ENCODE data around the gene AFF3.
A peak's percentile ranks its signal among the peaks of the same experiment; 100 is the strongest.

The AFF3 gene

DNA sequence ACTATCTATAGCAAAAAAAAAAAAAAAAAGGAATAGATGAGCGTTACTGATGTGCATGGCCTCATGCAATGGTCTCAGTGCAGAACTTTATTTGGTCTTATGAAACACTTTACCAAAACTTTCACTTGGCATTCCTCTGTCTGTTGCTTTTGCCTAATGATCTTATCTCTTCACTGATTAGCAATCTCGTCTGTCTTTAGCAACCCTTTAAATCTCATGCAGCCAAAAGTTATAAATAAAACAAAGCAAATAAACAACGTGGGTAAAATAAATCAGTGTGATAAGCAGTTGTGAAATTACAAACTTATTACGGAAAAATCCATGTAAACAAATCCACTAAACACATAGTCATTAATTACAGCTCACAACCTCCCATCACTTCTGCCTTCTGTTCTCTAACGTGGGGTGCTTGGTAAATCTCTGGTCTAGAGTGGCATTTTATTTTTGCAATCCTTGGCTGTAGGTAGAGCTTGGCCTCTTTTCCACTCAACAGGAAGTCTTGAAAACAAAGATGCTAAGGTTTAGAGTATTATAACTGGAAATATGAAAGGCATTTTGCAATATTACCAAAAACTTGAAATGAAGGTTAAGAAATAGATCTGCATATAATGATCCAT is 288.0 kb downstream of the AFF3 start:
- Histone ChIP-seq H3K14ac (ENCODE audit: low read length) (no peak overlapping the region), H4K91ac (ENCODE audit: low read depth, low read length) (no peak overlapping the region), H3K9me3 (ENCODE audit: insufficient read depth, low read depth, low read length) (no peaks in the 10 kb centered on the region), H3K27ac (ENCODE audit: low read depth, low read length) (no peak overlapping the region), H3K23ac (ENCODE audit: low read length) (no peak overlapping the region), H3K79me2 (ENCODE audit: control insufficient read depth, insufficient read depth, low read length, poor library complexity) (no peaks in the 10 kb centered on the region), H2AK5ac (ENCODE audit: low read length) (no peak overlapping the region), H3K4me1 (ENCODE audit: control insufficient read depth in 1 of 2, insufficient read depth in 2 of 2, low read length in 2 of 2) (no peaks in the 10 kb centered on the region), H4K8ac (ENCODE audit: low read depth, low read length) (no peak overlapping the region), H3K36me3 (ENCODE audit: control insufficient read depth in 1 of 2, insufficient read depth in 2 of 2, low read length in 2 of 2) (no peaks in the 10 kb centered on the region), H2BK12ac (ENCODE audit: low read length) (no peak overlapping the region), H3K27me3 (ENCODE audit: insufficient read depth, low read length) (no peaks in the 10 kb centered on the region), H3K9ac (ENCODE audit: low read length) (no peak overlapping the region), H2BK120ac (ENCODE audit: insufficient read depth, low read length, poor library complexity) (no peak overlapping the region), H3K4ac (ENCODE audit: low read depth, low read length) (no peak overlapping the region), H3K79me1 (ENCODE audit: low read length) (no peaks in the 10 kb centered on the region), H3K18ac (ENCODE audit: low read length) (no peak overlapping the region), H4K12ac (ENCODE audit: low read depth, low read length) (no peak overlapping the region), H2BK5ac (ENCODE audit: low read depth, low read length, poor library complexity) (no peak overlapping the region), H2AFZ (ENCODE audit: insufficient read depth, low read length, poor library complexity) (no peak overlapping the region), H3K4me3 (ENCODE audit: low read depth, low read length) (no peak overlapping the region), H3K4me2 (ENCODE audit: low read length) (no peak overlapping the region)
- no CpG with 5 or more reads among the region's 5 CpGs for WGBS (ENCODE audit: extremely low coverage, insufficient coverage, insufficient read length)
- peak in 1 of 2 donors; percentile 21 for DNase-seq

DNA sequence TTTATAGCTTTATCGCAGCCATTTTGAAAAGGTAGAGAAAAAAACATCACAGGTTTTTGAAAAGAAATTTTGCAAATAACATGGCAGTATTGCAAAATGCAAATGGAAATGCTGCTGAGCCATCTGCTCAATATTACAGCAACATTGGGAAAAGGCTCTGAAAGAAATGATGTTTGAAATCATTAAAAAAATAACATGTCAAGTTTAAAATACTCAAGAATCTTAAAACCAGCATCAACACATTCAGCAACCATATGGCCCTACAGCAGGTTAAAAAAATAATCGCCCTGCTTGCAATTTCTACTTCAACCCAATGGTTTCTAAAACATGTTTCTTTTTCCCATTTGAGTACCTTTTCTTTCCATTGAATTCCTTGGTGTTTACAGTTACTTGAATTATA is 289.4 kb downstream of the AFF3 start:
- Histone ChIP-seq H2AK5ac (ENCODE audit: low read length) (no peak overlapping the region), H3K27ac (ENCODE audit: low read depth, low read length) (no peak overlapping the region), H3K4me1 (ENCODE audit: control insufficient read depth in 1 of 2, insufficient read depth in 2 of 2, low read length in 2 of 2) (no peaks in the 10 kb centered on the region), H3K14ac (ENCODE audit: low read length) (no peak overlapping the region), H3K23ac (ENCODE audit: low read length) (no peak overlapping the region), H3K4ac (ENCODE audit: low read depth, low read length) (no peak overlapping the region), H3K79me1 (ENCODE audit: low read length) (no peaks in the 10 kb centered on the region), H2AFZ (ENCODE audit: insufficient read depth, low read length, poor library complexity) (no peak overlapping the region), H3K18ac (ENCODE audit: low read length) (no peak overlapping the region), H2BK120ac (ENCODE audit: insufficient read depth, low read length, poor library complexity) (no peak overlapping the region), H3K9ac (ENCODE audit: low read length) (no peak overlapping the region), H3K27me3 (ENCODE audit: insufficient read depth, low read length) (no peaks in the 10 kb centered on the region), H4K12ac (ENCODE audit: low read depth, low read length) (no peak overlapping the region), H3K9me3 (ENCODE audit: insufficient read depth, low read depth, low read length) (no peaks in the 10 kb centered on the region), H4K8ac (ENCODE audit: low read depth, low read length) (no peak overlapping the region), H3K79me2 (ENCODE audit: control insufficient read depth, insufficient read depth, low read length, poor library complexity) (no peaks in the 10 kb centered on the region), H4K91ac (ENCODE audit: low read depth, low read length) (no peak overlapping the region), H2BK12ac (ENCODE audit: low read length) (no peak overlapping the region), H2BK5ac (ENCODE audit: low read depth, low read length, poor library complexity) (no peak overlapping the region), H3K36me3 (ENCODE audit: control insufficient read depth in 1 of 2, insufficient read depth in 2 of 2, low read length in 2 of 2) (no peaks in the 10 kb centered on the region), H3K4me2 (ENCODE audit: low read length) (no peak overlapping the region), H3K4me3 (ENCODE audit: low read depth, low read length) (no peak overlapping the region)
- no CpG with 5 or more reads among the region's 2 CpGs for WGBS (ENCODE audit: extremely low coverage, insufficient coverage, insufficient read length)
- no peak for DNase-seq

DNA sequence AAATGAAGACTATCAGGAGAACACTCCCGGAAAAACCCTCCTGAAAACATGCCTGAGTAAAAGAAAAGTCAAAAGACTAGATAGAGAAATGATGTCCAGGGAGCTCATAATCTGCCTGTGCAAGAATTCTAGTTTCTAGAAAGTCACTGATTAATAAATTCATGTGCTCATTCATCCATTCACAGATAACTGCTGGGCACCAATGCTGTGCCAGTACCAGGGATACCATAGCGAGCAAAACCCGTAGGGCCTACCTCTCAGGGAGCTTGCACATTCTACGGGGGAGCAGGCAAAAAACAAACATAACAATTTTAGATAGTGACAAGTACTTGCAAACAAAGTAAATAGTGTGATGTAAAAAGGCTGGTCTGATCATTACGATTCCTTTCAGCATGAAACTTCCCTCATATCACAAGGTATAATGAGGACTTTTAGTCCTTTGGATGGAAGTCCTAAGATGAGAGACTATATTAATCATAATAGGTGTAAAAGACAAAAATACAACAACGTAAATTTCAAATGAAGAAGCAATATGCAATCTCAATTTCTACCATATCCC is 289.9 kb downstream of the AFF3 start:
- Histone ChIP-seq H3K36me3 (ENCODE audit: control insufficient read depth in 1 of 2, insufficient read depth in 2 of 2, low read length in 2 of 2) (no peaks in the 10 kb centered on the region), H3K9me3 (ENCODE audit: insufficient read depth, low read depth, low read length) (no peaks in the 10 kb centered on the region), H3K23ac (ENCODE audit: low read length) (no peak overlapping the region), H3K14ac (ENCODE audit: low read length) (no peak overlapping the region), H2AK5ac (ENCODE audit: low read length) (no peak overlapping the region), H3K27ac (ENCODE audit: low read depth, low read length) (no peak overlapping the region), H4K91ac (ENCODE audit: low read depth, low read length) (no peak overlapping the region), H3K4me3 (ENCODE audit: low read depth, low read length) (no peak overlapping the region), H3K79me1 (ENCODE audit: low read length) (no peaks in the 10 kb centered on the region), H2BK5ac (ENCODE audit: low read depth, low read length, poor library complexity) (no peak overlapping the region), H3K79me2 (ENCODE audit: control insufficient read depth, insufficient read depth, low read length, poor library complexity) (no peaks in the 10 kb centered on the region), H2BK12ac (ENCODE audit: low read length) (no peak overlapping the region), H3K27me3 (ENCODE audit: insufficient read depth, low read length) (no peaks in the 10 kb centered on the region), H3K4ac (ENCODE audit: low read depth, low read length) (no peak overlapping the region), H3K18ac (ENCODE audit: low read length) (no peak overlapping the region), H2BK120ac (ENCODE audit: insufficient read depth, low read length, poor library complexity) (no peak overlapping the region), H4K8ac (ENCODE audit: low read depth, low read length) (no peak overlapping the region), H3K4me2 (ENCODE audit: low read length) (no peak overlapping the region), H3K9ac (ENCODE audit: low read length) (no peak overlapping the region), H4K12ac (ENCODE audit: low read depth, low read length) (no peak overlapping the region), H3K4me1 (ENCODE audit: control insufficient read depth in 1 of 2, insufficient read depth in 2 of 2, low read length in 2 of 2) (no peaks in the 10 kb centered on the region), H2AFZ (ENCODE audit: insufficient read depth, low read length, poor library complexity) (no peak overlapping the region)
- no CpG with 5 or more reads among the region's 6 CpGs for WGBS (ENCODE audit: extremely low coverage, insufficient coverage, insufficient read length)
- no peak for DNase-seq

DNA sequence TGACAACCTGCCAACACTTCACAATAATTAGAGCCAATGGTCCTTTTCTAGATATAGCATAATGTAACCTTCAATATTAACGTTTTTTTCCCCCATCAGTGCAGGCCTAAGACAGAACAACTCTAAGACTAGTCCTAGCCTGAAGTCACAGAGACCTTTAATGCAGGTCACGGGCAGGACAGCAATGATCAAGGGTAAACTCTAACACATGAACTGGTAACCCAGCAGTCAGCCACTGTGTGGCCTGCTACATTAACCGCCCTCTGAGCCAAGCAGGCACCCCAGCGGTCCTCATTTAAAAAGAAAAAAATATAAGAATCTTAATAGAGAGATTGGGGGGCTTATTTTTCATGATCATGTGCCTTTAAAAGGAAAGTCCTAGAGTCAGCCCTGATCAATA is 290.6 kb downstream of the AFF3 start:
- H4K91ac ChIP-seq (ENCODE audit: low read depth, low read length) = no peak overlapping the region
- no peak overlapping the region for H3K4me2 ChIP-seq (ENCODE audit: low read length)
- H3K4me3 ChIP-seq (ENCODE audit: low read depth, low read length) = no peak overlapping the region
- H3K18ac ChIP-seq (ENCODE audit: low read length) = no peak overlapping the region
- no peak overlapping the region for H3K9ac ChIP-seq (ENCODE audit: low read length)
- H3K9me3 ChIP-seq (ENCODE audit: insufficient read depth, low read depth, low read length) = no peaks in the 10 kb centered on the region
- DNase-seq = no peak
- H2BK5ac ChIP-seq (ENCODE audit: low read depth, low read length, poor library complexity) = no peak overlapping the region
- no peak overlapping the region for H3K23ac ChIP-seq (ENCODE audit: low read length)
- no peak overlapping the region for H2BK120ac ChIP-seq (ENCODE audit: insufficient read depth, low read length, poor library complexity)
- no peak overlapping the region for H3K14ac ChIP-seq (ENCODE audit: low read length)
- no peak overlapping the region for H4K12ac ChIP-seq (ENCODE audit: low read depth, low read length)
- H2BK12ac ChIP-seq (ENCODE audit: low read length) = no peak overlapping the region
- H3K36me3 ChIP-seq (ENCODE audit: control insufficient read depth in 1 of 2, insufficient read depth in 2 of 2, low read length in 2 of 2) = no peaks in the 10 kb centered on the region
- H4K8ac ChIP-seq (ENCODE audit: low read depth, low read length) = no peak overlapping the region
- no peaks in the 10 kb centered on the region for H3K79me1 ChIP-seq (ENCODE audit: low read length)
- H3K27me3 ChIP-seq (ENCODE audit: insufficient read depth, low read length) = no peaks in the 10 kb centered on the region
- no peaks in the 10 kb centered on the region for H3K4me1 ChIP-seq (ENCODE audit: control insufficient read depth in 1 of 2, insufficient read depth in 2 of 2, low read length in 2 of 2)
- H3K27ac ChIP-seq (ENCODE audit: low read depth, low read length) = no peak overlapping the region
- no peak overlapping the region for H2AK5ac ChIP-seq (ENCODE audit: low read length)
- H2AFZ ChIP-seq (ENCODE audit: insufficient read depth, low read length, poor library complexity) = no peak overlapping the region
- no peaks in the 10 kb centered on the region for H3K79me2 ChIP-seq (ENCODE audit: control insufficient read depth, insufficient read depth, low read length, poor library complexity)
- no CpG with 5 or more reads among the region's 4 CpGs for WGBS (ENCODE audit: extremely low coverage, insufficient coverage, insufficient read length)
- no peak overlapping the region for H3K4ac ChIP-seq (ENCODE audit: low read depth, low read length)
